DND-41 (cell line): Measurements from ENCODE around the gene ANKRD12.

Experiments used
- CTCF ChIP-seq: IDR thresholded peaks from 2 replicates; pipeline ENCODE4 v1.5.1; 2012; ENCODE audit warnings: borderline replicate concordance, low read length, moderate library complexity, mild to moderate bottlenecking; ENCODE audit not compliant: poor library complexity, severe bottlenecking; ENCODE audit errors: extremely low read depth
- EZH2 ChIP-seq: IDR thresholded peaks from 3 replicates; pipeline ENCODE4 v1.6.1; 2012; ENCODE audit warnings: borderline replicate concordance, low read depth, mild to moderate bottlenecking, moderate library complexity, low read length, inconsistent platforms; ENCODE audit not compliant: severe bottlenecking

- TF ChIP-seq CTCF, result no peak
- TF ChIP-seq EZH2, result no peak
These were observed 46.0 kb upstream of the ANKRD12 start for GRCh38 chr18:9090578-9090977.
